SK-N-SH treated with all-trans-retinoic acid at 6 μM for 48 hours (cell line): ENCODE data around the gene C5orf22.

ENCODE experiments used
- POU6F1 ChIP-seq: fragments of 250-450 bp; sonication (Bioruptor Pico); IDR thresholded peaks from 2 replicates; pipeline ENCODE4 v1.8.0; 2021; ENCODE audit warnings: low read depth, mild to moderate bottlenecking, moderate library complexity, borderline replicate concordance
- ZFP30 ChIP-seq: fragments of 450-650 bp; formaldehyde crosslinking; IDR thresholded peaks from 2 replicates; pipeline ENCODE4 v1.5.0; 2022; ENCODE audit warnings: mild to moderate bottlenecking, moderate library complexity

- no peak for TF ChIP-seq ZFP30
- no peak for TF ChIP-seq POU6F1 (CRISPR knock-in tag)
Observed at GRCh38 chr5:31593665-31594064, 61.6 kb downstream of the C5orf22 start.
